Renal cortex interstitium (tissue), 11 donors: Measurements from ENCODE around the gene GALR2. TPM values are rescaled to one million over a fixed set of nuclear protein-coding genes. Genes with fewer than 3 reads are reported as not detected.
"Not testable (repeated sequence)": the region's sequence is repeated elsewhere in the genome, so short reads cannot be mapped to it uniquely, and the experiment has no call there.

Experiments used
- DNase-seq, 11 donors: peaks; one replicate each; pipeline ENCODE4 v3.0.0-alpha.2; 2013; ENCODE audit warnings: low read depth in 9 of 11, low spot score in 4 of 11; ENCODE audit errors: extremely low read depth in 1 of 11
- polyA plus RNA-seq, 3 donors: library from polyadenylated mRNA; unstranded; fragments of 120-200 nt; gene quantifications; one replicate each; pipeline ENCODE4 v1.2.1, GENCODE V29; 2013; ENCODE audit not compliant: insufficient read length in 3 of 3

GALR2 gene
- polyA plus RNA-seq, 3 donors: 0.28 to 1.8 (median 0.29) TPM

DNA sequence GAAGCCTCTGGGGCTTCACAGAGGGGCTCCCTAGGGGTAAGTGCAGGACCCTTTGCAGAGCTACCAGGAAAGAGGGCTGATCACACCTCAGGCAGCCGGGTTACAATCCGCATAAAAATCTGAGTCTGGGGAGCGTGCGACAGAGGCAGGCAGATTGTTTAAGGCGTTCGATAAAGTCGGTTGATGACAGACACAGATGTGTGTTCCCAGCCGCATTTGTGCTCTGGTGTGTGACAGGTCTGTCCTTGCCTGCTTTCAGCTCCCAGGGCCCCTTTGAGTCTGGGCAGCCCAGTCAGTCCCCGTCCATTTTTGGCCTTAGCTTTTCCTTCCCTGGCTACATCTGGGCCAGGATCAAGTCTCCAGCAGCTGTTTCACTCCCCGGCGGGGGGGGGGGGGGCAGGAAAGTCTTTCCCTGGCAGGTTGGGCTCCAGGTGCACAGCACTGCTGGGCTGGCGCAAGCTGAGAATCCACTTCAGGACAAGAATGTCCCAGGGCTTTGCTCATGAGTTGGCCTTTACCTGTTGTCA is 3.1 kb downstream of the GALR2 start:
- no peak for DNase-seq

DNA sequence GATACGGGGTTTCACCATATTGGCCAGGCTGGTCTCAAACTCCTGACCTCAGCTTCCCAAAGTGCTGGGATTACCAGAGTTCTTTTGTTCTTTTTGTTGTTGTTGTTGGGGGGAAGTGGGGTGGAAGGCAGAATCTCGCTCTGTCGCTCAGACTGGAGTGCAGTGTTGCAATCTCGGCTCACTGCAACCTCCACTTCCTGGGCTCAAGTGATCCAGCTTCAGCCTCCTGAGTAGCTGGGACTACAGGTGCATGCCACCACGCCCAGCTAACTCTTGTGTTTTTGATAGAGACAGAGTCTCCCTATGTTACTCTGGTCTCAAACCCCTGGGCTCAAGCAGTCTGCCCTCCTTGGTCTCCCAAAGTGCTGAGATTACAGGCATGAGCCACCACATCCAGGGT is 3.8 kb downstream of the GALR2 start:
- not testable (repeated sequence) for DNase-seq

DNA sequence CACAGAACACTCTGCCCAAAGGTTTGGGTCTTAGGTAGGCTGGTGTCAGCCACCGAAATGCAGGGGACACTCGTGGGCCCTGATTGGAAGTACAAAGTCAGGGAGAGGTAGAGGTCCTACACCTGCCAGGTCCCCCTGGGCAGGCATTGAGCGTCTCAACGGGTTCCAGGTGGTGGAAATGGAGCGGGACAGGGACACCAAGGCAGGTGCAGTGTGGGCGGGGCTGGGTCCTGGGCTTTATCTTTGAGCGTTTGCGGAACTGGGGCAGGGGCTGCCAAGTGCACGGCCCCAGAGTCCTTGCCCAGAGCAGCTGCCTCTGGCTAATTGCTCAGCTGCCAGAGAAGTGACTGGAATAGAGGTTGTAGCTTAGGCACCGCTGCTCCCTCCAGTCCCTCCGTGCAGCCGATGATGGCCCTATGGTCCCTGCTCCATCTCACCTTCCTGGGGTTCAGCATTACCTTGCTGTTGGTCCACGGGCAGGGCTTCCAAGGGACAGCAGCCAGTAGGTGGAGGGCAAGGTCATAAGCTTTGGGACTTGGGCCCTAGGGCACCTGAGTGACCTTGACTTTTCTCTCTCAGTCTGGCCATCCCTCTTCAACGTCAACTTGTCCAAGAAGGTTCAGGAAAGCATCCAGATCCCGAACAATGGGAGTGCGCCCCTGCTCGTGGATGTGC is 4.4 kb downstream of the GALR2 start, which contains the start of gene ZACN:
TSS of gene ZACN (plus strand) at position 323 of the 675 bp plus-strand sequence. CDS start at position 406, 83 bp downstream.
- DNase-seq: no peak

DNA sequence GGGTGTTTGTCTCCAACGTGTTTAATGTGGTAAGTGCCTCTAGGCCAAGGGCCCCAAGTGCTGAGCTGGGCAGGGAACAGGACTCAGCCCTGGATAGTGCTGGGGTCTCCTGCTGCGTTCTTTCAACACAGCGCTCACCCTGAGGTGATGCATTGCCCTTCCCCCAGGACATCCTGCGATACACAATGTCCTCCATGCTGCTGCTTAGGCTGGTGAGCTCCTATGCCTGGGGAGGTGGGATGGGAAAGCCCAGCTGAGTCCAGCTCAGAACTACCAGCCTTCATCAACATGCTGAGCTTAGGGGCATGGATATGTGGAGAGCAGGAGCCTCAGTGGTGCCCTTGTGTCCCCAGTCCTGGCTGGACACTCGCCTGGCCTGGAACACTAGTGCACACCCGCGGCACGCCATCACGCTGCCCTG is 5.0 kb downstream of the GALR2 start:
- DNase-seq: no peak

DNA sequence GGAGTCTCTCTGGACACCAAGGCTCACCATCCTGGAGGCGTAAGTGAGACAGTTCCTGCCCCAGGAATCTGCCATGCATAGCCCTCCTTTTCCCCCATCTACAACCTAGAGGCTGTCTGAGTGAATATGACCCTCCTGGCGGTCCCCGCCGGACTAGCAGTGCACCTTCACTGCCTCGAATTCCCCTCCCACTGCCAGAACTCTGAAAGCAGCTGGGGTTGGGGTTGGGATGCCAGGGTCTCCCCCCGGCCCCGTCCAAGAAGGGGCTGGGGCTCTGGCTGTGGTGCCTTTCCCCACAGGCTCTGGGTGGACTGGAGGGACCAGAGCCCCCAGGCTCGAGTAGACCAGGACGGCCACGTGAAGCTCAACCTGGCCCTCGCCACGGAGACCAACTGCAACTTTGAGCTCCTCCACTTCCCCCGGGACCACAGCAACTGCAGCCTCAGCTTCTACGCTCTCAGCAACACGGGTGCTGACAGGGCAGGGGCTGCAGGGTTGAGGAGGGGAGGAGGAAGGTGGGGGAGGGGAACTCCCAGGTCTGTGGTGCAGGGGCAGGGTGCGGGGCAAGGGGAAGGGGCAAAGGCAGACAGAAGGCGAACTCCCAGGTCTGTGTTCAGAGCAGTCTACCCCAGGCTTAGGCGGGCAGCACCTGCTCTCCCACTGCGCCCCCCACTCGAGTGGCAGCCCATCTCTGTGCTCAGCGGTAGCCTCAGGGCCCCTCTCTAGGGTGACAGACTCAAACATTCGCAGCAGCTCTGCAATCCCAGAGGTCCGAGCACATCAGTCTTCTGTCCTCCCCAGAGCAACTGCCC is 5.6 kb downstream of the GALR2 start:
- no peak for DNase-seq

DNA sequence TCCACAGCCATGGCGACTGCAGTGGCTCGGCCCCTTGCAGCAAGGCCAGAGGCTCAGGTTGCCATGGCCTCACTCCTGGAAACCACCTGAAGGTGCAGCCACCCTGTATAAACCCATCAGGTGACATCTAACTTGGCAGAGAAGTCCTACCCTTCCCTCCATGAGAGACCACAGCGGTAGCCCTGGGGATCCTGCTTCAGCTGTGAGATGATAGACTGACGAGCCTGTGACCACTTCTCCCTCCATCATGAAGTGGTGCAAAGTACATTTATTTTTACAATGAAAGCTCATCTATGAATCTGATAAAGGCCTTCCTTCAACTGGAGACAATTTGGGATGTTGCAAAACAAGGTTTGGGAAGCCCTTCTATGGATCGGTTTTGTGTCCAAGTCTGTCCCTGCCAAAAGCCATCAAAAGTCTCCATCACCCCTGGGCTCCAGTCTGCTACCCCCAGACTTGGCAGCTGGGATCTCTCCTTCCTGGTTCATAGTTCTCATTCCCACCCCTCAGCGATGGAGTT is 6.2 kb downstream of the GALR2 start:
- no peak for DNase-seq

DNA sequence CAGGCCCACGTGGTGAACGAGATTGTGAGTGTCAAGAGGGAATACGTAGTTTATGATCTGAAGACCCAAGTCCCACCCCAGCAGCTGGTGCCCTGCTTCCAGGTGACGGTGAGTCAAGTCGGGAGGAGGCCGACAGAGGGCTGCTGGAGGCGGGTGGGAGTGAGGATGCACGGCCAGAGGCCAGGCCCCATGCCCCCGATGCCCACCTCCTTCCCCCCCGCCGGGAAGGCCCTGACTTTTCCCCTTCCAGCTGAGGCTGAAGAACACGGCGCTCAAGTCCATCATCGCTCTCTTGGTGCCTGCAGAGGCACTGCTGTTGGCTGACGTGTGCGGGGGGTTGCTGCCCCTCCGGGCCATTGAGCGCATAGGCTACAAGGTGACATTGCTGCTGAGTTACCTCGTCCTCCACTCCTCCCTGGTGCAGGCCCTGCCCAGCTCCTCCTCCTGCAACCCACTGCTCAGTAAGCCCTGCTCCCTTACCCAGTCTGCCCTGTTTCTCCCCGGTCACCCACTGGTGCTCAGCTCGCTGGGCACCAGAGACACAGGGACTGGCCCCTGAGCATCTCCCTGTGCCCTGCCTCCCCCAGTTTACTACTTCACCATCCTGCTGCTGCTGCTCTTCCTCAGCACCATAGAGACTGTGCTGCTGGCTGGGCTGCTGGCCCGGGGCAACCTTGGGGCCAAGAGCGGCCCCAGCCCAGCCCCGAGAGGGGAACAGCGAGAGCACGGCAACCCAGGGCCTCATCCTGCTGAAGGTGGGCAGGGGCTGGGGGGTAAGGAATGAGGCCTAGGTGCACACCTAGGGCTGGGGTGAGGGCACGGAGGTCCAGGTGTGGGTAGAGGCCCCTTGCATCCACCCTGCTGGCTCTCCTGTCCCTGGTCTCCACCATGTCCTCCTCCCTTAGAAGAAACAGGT is 7.0 kb downstream of the GALR2 start:
- DNase-seq: no peak

DNA sequence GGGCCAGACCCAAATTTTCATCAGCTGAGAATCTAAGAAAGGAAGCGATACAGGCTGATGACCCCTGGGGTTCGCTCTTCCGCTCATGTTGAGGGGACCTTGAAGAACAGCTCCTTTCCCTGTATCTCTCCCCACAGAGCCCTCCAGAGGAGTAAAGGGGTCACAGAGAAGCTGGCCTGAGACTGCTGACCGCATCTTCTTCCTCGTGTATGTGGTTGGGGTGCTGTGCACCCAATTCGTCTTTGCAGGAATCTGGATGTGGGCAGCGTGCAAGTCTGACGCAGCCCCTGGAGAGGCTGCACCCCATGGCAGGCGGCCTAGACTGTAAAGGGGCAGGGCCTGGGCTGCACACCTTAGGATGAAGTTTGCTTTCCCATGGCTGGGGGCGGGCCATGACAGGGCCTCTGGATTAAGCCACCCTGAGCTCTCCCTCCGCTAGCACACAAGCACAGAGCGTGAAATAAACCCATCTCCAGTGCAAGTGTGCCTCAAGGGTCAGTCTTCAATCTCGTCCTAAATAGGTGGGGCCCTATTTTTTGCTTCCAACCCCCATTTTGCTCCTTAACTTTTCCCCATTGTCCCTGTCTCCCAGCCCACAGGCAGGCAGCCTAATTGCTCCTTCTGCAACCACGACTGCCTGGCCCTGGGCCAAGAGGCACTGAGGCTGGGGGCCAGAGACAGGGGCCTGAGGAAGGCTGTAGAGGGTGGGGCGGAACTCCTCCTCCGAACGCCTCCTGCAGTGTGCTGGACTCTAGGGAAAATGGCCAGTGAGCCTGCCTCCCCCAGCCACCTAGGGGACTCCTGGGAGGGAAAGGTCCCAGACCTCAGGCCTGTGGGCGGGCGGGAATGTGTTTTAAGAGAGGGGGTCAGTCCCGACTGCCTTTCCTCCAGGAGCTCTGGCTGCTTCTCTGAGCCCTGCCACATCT is 8.0 kb downstream of the GALR2 start:
- DNase-seq: no peak

DNA sequence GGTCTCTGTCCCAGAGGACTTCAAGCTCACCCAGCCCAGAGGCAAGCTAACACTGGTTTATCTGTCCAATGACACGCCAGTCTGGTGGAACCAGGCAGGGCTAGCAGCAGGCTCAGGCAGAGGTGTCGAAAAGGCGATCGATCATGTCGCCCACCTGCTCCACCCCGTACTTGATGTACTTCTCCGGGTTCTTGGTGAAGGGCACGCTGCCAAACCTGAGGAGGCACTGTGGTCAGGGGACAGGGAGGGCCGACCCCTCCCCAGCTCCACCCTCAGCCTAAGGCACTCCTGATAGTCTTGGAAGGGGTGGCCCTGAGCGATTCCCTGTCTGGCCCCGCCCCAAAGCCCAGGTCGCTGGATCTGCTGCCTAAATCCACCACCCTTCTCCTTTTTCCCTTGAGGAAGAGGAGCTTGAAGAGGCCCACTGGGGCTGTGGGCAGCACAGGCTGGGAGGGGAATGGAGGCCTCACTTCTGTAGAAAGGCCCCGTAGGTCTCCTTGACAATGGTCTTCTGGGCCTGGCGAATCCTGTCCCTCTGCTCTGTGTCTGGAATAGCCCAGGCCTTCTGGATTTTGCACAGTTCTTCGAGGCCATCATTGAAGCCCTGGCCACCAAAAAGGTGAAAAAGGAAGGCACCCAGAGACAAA is 9.1 kb downstream of the GALR2 start:
- no peak for DNase-seq

DNA sequence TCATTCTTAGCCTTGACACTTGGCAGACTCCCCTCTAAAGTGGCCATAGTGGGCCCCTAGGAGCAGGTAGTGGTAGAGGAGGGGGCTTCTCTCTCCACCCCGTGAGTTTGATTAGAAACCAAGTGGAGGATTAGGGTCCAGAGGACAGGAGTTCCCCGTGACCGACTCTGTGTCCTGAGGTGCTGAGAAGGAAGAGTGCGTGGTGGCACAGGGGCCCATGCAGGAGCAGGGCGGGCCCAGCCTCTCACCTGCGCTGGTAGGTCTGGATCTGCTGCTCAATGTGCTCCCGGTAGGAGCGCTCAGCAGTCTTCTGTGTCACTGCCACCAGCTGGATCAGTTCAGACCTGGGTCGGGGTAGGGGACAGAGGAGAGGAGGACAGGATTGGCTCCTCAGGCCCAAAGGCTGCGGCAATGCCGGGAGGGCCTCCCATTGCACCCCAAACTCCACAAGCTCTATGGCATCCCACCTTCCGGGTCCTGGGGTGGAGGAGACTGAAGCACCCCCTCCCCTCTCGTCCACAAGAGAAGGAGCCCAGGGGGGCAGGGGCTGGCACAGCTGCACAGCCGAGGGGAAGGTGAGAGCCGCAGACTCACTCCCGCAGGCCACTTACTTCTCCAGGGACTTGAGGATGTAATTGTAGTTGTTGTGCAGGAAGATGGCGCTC is 10.6 kb downstream of the GALR2 start:
- DNase-seq: no peak

DNA sequence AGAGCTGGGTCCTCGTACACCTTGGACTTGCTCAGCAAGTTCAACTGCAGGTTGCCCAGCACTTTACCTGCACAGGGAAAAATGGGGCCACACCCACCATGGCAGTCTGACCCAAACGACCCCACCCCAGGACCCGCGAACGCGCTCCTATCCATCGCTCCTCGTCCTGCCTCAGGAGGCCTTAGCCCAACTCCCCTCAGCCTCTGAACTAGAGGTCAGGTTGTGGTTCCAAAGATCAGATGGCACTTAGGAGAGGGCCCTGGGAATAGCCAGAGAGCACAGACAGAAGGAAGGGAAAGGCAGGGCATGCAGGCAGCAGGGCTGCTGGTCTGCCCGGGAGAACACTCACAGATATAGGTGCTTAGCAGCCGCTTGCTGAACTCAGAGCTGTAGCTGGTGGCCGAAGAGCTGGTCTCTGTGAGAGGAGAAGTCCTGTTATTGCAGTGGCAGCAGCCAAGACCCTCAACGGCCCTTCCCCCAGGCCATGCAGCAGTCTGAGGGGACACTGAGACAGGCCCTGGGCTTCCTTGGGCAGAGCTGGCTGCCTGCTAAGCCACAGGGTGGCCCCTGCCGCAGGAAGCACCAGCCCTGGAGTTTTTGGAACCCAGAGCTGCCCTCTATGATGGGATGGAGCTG is 11.3 kb downstream of the GALR2 start:
- no peak for DNase-seq

DNA sequence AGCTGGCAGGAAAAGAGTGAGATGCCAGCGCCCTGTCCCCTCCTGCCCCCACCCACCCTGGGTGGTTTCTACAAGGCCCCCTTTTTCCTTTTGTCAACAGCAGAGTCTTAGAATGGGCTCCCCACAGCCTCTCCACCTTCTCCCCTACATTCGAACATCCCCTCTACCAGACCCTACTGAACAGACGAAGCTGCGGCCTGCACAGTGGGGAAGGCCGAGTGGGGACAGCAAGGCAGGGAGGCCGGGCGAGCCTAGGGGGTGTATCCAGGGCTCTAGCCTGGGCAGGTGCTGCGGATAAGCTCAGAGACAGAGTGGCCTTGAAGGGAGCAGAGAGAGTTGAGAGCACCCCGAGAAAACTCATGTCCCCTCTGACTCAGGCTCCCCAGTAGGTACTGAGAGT is 11.8 kb downstream of the GALR2 start:
- DNase-seq: no peak

DNA sequence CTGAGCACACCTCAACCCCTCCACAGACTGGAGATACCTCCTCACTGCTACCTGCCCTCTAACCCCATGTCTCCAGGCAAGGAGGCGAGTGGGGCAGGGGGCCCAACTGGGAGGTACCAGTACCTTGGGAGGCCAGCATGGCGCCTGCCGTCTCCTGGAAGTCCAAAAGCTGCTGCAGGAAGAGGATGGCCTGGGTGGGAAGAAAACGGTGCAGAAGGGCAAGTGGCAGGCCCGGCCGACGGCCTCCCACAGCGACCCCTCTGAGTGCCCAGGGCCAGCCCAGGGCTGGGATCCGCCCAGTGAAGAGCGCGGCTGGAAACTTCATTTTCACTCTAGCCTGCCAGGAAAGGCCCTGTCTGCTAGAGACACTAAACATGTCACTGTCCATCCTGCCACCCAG is 12.9 kb downstream of the GALR2 start:
- DNase-seq: no peak

DNA sequence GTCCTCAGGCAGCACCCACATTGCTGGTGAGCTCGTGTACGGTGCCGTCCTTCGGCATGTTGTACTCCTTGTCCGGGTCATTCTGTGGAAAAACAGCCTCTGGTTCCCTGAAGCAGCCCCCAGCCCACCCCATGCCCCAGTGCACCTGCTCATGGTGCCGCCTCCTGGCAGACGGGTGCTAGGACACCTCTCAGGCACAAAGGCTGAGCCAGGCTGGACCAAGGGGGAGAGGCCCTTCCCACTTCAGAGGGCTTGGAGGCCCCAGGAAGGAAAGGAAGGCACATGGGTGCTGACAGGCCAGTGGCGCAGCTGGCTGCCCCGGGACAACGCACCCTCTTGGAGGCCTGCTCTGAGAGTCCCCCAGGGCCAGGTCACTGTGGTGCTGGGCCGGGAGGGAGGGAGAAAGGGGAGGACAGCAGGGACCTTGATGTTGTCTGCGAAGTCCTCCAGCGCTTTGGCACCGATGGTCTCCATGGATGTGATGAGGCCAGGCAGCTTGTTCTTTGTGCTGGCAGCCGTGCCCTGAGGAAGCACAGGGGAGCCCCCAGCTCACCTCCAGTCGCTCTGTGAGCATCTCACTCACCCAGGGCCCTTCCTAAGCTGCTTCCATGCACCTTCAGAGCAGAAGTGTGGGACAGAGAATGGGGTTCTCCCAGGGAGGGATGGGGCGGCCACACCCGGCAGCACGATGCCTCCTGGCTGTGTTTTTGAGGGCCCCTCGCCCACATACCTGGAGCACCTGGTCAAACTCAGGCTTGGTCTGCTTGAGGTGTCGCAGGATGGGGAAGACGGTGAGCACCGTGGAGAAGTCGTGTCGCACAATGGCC is 13.7 kb downstream of the GALR2 start:
- DNase-seq: no peak

DNA sequence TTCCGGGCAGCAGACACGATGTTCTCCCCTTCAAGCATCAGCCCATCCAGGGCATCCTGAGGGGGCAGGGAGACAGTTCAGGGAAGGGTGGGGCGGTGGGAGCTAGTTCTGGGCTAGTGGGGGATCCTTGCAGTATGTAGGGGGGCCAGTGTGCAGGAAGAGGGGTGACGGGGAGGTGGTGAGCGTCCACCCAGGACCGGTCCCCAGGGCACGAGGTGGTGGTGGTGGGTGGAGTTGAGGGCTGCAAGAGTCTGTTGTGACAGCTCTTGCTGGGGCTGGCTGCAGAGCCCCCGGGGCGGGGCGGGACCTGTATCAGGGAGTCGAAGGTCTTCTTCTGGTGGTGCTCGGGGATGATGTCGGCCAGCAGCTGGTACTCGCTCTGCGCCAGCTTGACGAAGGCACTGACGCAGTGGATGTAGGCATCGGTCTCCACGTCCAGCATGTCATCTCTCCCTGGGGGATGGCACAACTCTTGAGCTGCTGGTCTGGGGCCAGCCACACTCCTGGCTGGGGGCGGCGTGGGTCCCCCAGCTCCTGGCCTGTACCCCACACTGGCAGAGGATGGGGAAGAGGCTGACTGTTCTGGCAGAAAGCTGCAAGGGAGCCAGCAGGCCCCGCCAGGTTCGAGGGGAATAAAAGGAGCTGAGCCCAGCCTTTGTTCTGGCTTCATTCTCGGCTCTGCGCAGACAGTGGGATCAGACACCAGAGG is 14.4 kb downstream of the GALR2 start:
- DNase-seq: no peak
